PC-9 (cell line): ENCODE measurements around the gene ARHGAP18. TPM values are rescaled to one million over a fixed set of nuclear protein-coding genes. Genes with fewer than 3 reads are reported as not detected.

Experiments
- BruUV-seq: library from RNA; stranded (reverse); fragments of 400-500 nt; replicated peaks from 2 replicates; lab custom pipeline; 2021; lab: Mats Ljungman, UMichigan
- CTCF ChIA-PET: fragments of 300-600 bp; sonication (Branson Sonifier 250); formaldehyde crosslinking; loops from one replicate; lab custom pipeline; 2022; ENCODE audit warnings: antibody characterized with exemption; lab: Charles Lee
- POLR2A ChIA-PET: fragments of 300-600 bp; sonication (Branson Sonifier 250); formaldehyde crosslinking; loops from one replicate; lab custom pipeline; 2022; ENCODE audit warnings: antibody characterized with exemption; ENCODE audit not compliant: unreplicated experiment; lab: Charles Lee
- DNase-seq, 2 experiments: peaks; one replicate each; pipeline versions ENCODE4 v3.0.0 to v3.0.0-alpha.2; 2015 to 2022; ENCODE audit warnings: mixed read lengths in 1 of 2
- H2AFZ ChIP-seq: fragments of 200-600 bp; sonication (generic); 2 replicates; pipeline ENCODE4 v1.8.1; 2017; ENCODE audit warnings: antibody characterized with exemption
- H3F3A ChIP-seq: fragments of 200-600 bp; sonication (generic); 2 replicates; pipeline ENCODE4 v1.8.1; 2017; ENCODE audit warnings: antibody characterized with exemption, mild to moderate bottlenecking, low read depth; ENCODE audit not compliant: insufficient read depth
- H3K27ac ChIP-seq: fragments of 200-600 bp; sonication (generic); 2 replicates; pipeline ENCODE4 v1.6.1; 2016; ENCODE audit warnings: mixed run types
- H3K27me3 ChIP-seq: fragments of 200-600 bp; sonication (generic); 2 replicates; pipeline ENCODE4 v1.6.1; 2016; ENCODE audit warnings: low read depth, mixed run types; ENCODE audit not compliant: insufficient read depth
- H3K36me3 ChIP-seq: fragments of 200-600 bp; sonication (generic); 2 replicates; pipeline ENCODE4 v1.6.1; 2016; ENCODE audit warnings: low read depth, mixed run types
- H3K4me1 ChIP-seq: fragments of 200-600 bp; sonication (generic); replicated peaks from 2 replicates; pipeline ENCODE4 v1.6.1; 2016; ENCODE audit warnings: mixed run types; ENCODE audit not compliant: insufficient read depth
- H3K4me2 ChIP-seq: fragments of 200-600 bp; sonication (generic); 2 replicates; pipeline ENCODE4 v1.6.1; 2017; ENCODE audit warnings: mixed run types
- H3K4me3 ChIP-seq: fragments of 200-600 bp; sonication (generic); 2 replicates; pipeline ENCODE4 v1.6.1; 2016; ENCODE audit warnings: mixed run types
- H3K79me2 ChIP-seq: fragments of 200-600 bp; sonication (generic); 2 replicates; pipeline ENCODE4 v1.6.1; 2017; ENCODE audit warnings: low read depth, mixed run types
- H3K9me2 ChIP-seq: fragments of 200-600 bp; sonication (generic); 2 replicates; pipeline ENCODE4 v1.8.1; 2017; ENCODE audit warnings: mild to moderate bottlenecking; ENCODE audit not compliant: insufficient read depth
- H3K9me3 ChIP-seq: fragments of 200-600 bp; sonication (generic); 2 replicates; pipeline ENCODE4 v1.8.1; 2016; ENCODE audit warnings: low read depth; ENCODE audit not compliant: insufficient read depth
- H4K20me1 ChIP-seq: fragments of 200-600 bp; sonication (generic); 2 replicates; pipeline ENCODE4 v1.8.1; 2017; ENCODE audit not compliant: insufficient read depth
- CTCF ChIP-seq: fragments of 200-600 bp; sonication (generic); conservative IDR thresholded peaks from 2 replicates; pipeline ENCODE4 v1.6.1; 2017; ENCODE audit warnings: mixed run types, antibody characterized with exemption, mild to moderate bottlenecking, moderate library complexity
- EZH2 ChIP-seq: fragments of 200-600 bp; sonication (generic); IDR thresholded peaks from 2 replicates; pipeline ENCODE4 v1.8.0; 2017; ENCODE audit warnings: antibody characterized with exemption, low read depth
- intact Hi-C: fragments of 100-400 bp; cut with micrococcal nuclease; formaldehyde crosslinking; loops from one replicate; pipeline ENCODE4 v1.10.0; 2022; ENCODE audit not compliant: unreplicated experiment
- total RNA-seq: library from RNA; stranded (reverse); gene quantifications from 2 replicates; pipeline ENCODE4 v1.2.3, GENCODE V29; 2021

ARHGAP18 gene
- total RNA-seq, 1 experiment from 2014 or later: 15.0 TPM

GRCh38 chr6:129644567-129645015, 65.4 kb downstream of the ARHGAP18 start:
- intact Hi-C loops: loop anchor here (2.0 kb wide), 1 partner anchor 28 kb away; no protein-coding TSS in a partner anchor
- ChIA-PET CTCF (no interaction called here), POLR2A (no interaction called here)
- H3F3A ChIP-seq: peaks cover 11% of the 10 kb centered on the region; the same call in 1 of the 2 replicates
- H3K27me3 ChIP-seq: no peaks in the 10 kb centered on the region
- H4K20me1 ChIP-seq: no peaks in the 10 kb centered on the region
- peaks cover 31% of the 10 kb centered on the region for H3K4me1 ChIP-seq
- no peaks in the 10 kb centered on the region for H3K9me3 ChIP-seq
- H3K36me3 ChIP-seq: no peaks in the 10 kb centered on the region
- no peak for TF ChIP-seq CTCF
- no peak for TF ChIP-seq EZH2
- peak in 1 of 2 experiments; percentile 87 for DNase-seq
- peak overlapping the region; percentile 66 for H3K27ac ChIP-seq
- H3K4me3 ChIP-seq: no peak overlapping the region
- no TSS peak for BruUV-seq
- peak overlapping the region; percentile 39 for H3K4me2 ChIP-seq
- no peaks in the 10 kb centered on the region for H3K79me2 ChIP-seq
- H3K9me2 ChIP-seq: no peaks in the 10 kb centered on the region
- H2AFZ ChIP-seq: no peak overlapping the region; the same call in 1 of the 2 replicates

DNA sequence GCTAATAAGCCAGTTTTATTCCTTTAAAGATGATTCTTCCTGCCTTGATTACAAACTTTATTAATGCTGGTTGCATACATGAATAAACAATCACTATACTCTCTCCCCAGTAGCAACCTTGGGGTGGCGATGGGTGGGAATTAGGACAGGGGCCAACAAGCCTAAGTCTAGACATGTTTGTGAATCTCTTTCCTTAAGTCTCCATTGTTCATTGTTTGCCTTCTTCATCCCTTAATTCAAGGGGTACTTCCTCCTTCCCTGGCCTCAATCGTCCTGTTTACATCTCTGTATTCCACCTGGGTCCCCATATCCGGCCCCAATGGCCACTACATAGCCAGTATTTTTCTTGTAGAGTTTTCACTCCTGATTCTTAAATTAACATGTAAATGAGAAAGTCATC, 66.0 kb downstream of the ARHGAP18 start:
- CTCF ChIA-PET: no interaction called here
- Histone ChIP-seq H3F3A (peaks cover 11% of the 10 kb centered on the region; the same call in 1 of the 2 replicates), H3K27ac (peak overlapping the region; percentile 66), H3K4me1 (peaks cover 31% of the 10 kb centered on the region), H3K9me2 (no peaks in the 10 kb centered on the region), H2AFZ (no peak overlapping the region), H3K36me3 (no peaks in the 10 kb centered on the region), H3K27me3 (no peaks in the 10 kb centered on the region), H4K20me1 (no peaks in the 10 kb centered on the region), H3K4me2 (no peak overlapping the region), H3K9me3 (no peaks in the 10 kb centered on the region), H3K4me3 (no peak overlapping the region), H3K79me2 (no peaks in the 10 kb centered on the region)
- intact Hi-C loops: loop anchor here (2.0 kb wide), 1 partner anchor 29 kb away; no protein-coding TSS in a partner anchor
- no TSS peak for BruUV-seq
- TF ChIP-seq CTCF (no peak), EZH2 (no peak)
- POLR2A ChIA-PET: no interaction called here
- DNase-seq: no peak

DNA sequence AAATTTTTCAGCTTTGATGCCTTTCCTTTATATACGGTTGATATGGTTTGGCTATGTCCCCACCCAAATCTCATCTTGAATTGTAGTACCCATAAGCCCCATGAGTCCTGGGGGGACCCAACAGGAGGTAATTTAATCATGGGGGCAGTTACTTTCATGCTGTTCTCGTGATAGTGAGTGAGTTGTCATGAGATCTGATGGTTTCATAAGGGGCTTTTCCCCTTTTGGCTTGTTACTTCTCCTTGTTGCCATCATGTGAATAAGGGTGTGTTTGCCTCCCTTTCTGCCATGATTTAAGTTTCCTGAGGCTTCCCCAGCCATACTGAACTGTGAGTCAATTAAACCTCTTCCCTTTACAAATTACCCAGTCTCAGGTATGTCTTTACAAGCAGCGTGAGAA, 66.8 kb downstream of the ARHGAP18 start:
- BruUV-seq: no TSS peak
- H3K4me2 ChIP-seq: no peak overlapping the region
- ChIA-PET CTCF (no interaction called here), POLR2A (no interaction called here)
- DNase-seq: no peak
- no peaks in the 10 kb centered on the region for H3K79me2 ChIP-seq
- no peaks in the 10 kb centered on the region for H4K20me1 ChIP-seq
- intact Hi-C loops: no loop called here
- H3K36me3 ChIP-seq: no peaks in the 10 kb centered on the region
- peaks cover 11% of the 10 kb centered on the region; the same call in 1 of the 2 replicates for H3F3A ChIP-seq
- no peaks in the 10 kb centered on the region for H3K27me3 ChIP-seq
- H3K4me1 ChIP-seq: peaks cover 31% of the 10 kb centered on the region
- no peaks in the 10 kb centered on the region for H3K9me3 ChIP-seq
- no peak overlapping the region for H3K4me3 ChIP-seq
- no peak for TF ChIP-seq EZH2
- no peak for TF ChIP-seq CTCF
- H3K27ac ChIP-seq: no peak overlapping the region
- no peaks in the 10 kb centered on the region for H3K9me2 ChIP-seq
- H2AFZ ChIP-seq: no peak overlapping the region
